DMS53 treated with DMSO at 0.1 percent for 48 hours (cell line): ENCODE measurements around the gene ABCC4.
"Not testable (repeated sequence)": the region's sequence is repeated elsewhere in the genome, so short reads cannot be mapped to it uniquely, and the experiment has no call there.

ENCODE experiments used
- DNase-seq: peaks from one replicate; lab custom pipeline; 2025; ENCODE audit not compliant: unreplicated experiment; lab: John Stamatoyannopoulos, UW

Gene ABCC4

DNA sequence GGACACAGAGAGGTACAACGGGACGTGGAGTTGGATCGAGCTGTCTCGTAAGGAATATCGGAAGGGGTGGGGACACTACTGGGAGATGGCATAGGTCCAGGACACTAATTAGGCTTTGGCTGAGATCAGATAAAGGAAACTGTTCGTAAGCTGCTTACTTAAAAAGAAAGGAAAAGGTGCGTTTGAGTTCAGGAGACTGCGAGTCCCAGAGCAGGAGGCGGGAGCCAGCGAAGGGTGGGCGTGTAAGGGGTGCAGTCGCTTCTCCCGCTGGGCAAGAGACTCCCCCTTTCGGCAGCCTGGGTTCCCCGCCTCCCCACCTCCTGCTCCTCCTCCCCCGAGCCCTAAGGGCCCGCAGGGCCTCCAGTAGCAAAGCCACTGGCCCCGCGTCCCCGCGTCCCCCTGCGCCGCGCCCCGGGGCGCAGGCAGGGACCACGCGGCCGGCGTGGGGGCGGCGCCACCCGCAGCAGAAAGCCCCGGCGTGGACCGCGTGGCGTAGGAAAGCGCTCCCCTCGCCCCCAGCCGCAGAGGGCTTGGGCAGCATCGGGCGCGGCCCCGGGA, 547 bp downstream of the ABCC4 start:
- DNase-seq = no peak

DNA sequence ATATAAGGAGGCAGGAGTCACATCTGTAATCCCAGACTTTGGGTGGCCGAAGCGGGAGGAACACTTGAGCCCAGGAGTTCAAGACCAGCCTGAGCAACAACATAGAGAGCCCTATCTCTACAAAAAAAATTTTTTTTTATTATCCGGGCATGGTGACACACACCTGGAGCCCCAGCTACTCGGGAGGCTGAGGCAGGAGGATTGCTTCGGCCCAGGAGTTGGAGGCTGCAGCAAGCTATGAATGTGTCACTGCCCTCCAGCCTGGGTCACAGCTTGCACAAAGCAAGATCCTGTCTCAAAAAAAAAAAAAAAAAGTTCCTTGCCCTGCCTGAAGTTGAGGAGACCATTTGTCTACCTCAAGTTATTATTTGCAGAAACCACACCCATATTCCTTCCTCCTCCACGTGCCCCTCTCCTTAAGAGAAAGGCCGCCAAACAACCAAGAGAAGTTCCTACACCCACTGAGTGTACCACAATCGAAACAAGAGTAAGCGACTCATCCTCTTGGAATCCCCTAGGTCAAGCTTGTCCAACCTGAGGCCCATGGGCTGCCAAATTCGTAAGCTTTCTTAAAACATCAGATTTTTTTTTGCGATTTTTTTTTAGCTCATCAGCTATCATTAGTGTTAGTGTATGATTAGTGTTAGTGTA, 2.2 kb downstream of the ABCC4 start:
- no peak for DNase-seq

DNA sequence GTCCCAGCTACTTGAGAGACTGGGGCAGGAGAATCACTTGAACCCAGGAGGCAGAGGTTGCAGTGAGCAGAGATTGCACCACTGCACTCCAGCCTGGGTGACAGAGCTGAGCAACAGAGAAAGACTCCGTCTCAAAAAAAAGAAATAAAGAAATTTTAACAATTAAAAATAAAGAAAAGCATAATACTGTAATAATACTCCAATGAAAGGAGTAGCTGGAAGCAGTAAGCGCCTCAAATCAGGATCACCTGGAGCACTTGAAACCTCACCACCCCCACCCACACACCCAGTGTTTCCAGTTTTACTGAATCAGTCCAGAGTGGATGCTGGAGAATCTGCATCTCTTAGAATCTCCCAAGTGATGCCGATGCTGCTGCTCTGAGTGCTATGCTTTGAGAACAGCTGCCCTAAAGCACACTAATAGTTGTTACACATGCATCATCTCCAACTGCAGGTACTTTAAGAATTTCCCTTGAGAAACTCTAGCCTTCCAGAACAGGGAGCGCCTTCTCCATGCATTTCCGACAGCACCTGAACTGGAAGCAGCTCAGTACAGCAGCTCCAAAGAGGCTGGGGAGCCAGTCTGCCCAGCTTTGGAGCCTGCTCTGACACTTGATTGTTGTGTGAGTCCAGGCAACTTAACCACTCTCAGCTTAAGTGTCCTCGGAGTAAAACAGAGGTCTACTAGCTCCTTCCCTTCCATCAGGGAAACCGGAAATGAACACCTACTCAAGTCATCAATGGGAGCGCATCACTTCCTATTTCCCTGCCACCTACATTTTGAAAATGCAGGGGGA, 2.9 kb downstream of the ABCC4 start:
- DNase-seq = peak; percentile 14

DNA sequence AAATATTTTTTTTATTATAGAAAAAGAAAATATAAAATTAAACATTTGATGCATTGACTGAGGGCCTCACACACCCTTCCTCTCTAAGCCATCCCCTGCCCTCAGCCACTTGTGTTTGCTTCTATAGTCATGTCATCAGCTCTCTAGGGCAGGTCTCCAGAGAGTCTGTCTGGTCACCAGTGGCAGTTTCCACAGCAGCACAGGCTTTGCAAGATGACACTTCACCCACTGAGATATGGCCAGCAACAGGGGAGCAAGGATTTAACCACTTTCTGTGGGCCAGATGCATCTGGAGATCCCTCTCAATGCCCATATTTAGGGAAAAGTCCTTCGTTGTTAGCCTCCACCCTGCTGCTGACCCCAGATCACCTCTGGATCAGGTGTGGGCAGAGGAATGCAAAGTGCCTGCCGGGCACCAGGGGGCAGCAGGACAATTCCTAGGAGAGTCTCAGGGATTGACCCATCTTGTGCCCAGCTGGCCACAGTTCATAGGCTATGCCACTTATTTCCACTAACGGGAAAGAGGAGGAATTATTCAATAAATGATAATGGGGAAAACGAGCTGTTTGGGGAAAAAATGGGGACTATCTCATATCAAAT, 4.8 kb downstream of the ABCC4 start:
- DNase-seq = no peak

DNA sequence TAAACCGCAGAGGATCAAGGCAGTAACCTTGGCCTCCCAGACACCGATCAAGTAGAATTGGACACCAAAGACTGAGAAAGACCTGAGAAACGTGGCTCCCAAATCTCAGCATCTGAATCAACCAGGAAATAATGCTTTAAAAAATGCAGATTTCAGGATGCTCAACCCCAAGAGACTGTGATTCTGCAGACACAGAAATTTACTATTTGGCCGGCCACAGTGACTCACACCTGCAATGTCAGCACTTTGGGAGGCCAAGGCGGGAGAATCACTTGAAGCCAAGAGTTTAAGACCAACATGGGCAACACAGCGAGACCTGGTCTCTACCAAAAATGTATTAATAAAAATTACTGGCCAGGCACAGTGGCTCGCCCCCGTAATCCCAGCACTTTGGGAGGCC, 6.2 kb downstream of the ABCC4 start:
- DNase-seq = no peak

DNA sequence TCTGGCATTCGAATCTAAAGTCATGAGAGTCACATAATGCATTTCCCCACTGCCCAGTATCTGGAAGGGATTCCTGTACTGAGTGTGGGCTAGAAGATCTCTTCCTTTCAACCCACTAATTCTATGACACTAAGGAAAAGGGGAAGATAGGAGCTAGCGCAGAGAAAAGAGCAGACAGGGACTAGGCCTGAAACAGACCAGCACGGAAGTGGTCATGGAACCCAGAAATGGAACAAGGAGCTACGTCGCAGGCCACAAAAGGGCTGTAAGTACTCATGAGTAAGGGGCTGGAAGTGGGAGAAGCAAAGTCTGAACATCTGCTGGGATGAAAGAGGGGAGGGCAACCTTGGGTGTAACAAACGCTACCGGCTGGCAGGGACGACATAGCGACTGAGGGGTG, 8.6 kb downstream of the ABCC4 start:
- DNase-seq = no peak

DNA sequence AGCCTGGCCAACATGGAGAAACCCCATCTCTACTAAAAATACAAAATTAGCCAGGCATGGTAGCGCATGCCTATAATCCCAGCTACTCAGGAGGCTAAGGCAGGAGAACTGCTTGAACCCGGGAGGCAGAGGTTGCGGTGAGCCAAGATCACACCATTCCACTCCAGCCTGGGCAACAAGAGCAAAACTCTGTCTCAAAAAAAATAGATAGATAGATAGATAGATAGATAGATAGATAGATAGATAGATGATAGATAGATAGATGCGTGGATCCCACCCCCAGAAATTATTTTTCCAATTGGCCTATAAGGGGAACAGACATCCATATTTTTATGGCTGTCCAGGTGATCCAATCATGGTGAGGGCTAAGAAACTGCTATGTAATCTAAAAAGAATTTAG, 11.3 kb downstream of the ABCC4 start:
- DNase-seq = not testable (repeated sequence)

DNA sequence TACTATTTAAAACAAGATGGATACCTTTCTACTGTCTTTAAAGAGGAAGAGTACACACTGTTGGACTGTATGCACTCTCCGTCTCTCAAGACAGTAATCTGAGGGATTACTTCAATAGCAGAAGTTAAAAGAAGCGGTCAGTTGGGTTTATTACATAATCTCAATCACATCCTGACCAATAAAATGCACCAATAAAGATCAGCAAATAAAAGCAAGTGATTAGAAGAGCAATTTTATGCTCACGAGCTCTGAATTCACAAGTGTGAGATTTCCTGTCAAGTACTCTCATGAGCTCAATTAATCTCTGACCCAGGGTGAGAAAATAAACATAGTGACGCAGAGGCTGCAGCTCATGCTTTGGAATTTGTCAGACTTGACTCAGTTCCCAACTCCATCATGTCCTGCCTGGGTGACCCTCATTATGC, 12.2 kb downstream of the ABCC4 start:
- DNase-seq = no peak

DNA sequence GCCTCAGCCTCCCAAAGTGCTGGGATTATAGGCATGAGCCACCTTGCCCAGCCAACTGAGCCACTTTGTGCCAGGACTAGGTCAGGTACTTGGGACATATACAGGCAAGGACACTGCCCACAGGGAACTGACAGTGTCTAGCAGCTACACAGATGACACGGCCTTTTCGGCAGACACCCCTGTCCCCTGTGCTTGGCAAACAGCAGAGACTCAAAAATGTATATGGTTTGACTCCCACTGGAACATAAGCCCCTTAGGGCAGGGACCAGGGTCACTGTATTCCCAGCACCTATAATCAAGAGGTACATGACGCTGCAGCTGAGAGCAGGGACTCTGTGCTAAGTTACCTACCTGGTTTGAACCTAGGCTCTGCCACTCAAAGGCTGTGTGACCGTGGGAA, 16.8 kb downstream of the ABCC4 start:
- DNase-seq = no peak

DNA sequence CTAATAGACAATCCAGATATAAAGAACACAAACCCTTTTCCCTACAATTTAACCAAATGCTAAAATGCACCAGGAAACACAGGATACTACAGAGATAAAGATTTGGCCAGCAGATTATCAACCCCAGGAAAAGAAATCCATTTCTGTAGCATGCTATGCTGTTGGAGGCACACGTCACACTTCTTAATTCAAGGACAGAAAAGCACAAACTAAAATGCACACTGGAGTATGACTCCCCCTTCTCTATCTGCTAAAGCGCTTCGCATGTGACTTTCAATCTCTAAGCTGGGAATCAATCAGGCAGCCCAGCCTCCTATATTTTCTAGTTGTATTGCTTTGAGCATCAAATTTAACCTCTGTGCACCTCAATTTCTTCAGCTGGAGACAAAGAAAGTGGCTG, 22.2 kb downstream of the ABCC4 start:
- no peak for DNase-seq

DNA sequence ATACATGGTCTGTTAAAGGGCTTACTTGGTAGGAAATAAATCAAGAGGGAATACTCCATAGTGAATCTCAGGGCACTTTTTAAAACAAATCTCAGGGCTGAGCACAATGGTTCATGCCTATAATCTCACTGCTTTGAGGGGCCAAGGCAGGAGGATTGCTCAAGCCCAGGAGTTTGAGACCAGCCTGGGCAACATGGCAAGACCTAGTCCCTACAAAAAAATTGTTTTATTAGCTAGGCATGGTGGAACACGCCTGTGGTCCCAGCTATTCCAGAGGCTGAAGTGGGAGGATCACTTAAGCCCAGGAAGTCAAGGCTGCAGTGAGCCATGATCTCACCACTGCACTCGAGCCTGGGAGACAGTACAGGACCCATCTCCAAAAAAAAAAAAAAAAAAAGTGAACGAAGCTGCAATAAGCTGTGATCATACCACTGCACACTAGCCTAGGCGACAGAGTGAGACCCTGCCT, 25.2 kb downstream of the ABCC4 start:
- no peak for DNase-seq

DNA sequence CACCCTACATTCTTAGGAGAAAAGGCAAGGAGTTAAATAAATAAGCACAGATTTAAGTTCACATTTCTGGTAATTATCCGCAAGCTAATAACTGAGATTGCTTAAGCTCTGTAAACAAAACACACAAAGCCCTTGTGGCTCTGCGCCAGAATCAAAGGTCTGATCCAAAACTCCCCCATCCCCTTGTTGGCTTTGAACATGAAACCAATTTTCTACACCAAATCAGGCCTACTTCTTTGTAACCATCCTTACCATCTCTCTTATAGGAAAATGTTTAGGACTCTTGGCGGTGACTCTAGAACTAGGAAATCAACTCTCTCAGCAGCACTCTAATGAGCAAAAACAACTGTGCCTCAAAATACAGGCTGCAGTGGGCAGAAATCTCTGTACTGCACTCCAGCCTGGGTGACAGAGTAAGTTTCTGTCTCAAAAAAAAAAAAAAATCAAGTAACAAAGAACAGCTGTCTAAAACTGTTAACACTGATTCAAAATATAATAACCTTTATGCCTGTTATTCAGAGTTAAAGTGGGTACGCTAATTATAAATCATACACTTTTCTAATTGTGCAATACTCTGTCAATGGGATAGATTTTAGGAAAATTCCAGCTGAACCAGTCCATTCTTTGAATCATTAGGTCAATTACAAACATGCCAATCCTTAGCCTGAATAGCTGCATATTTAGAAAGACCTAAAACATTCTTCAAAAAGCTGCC, 25.8 kb downstream of the ABCC4 start:
- no peak for DNase-seq

DNA sequence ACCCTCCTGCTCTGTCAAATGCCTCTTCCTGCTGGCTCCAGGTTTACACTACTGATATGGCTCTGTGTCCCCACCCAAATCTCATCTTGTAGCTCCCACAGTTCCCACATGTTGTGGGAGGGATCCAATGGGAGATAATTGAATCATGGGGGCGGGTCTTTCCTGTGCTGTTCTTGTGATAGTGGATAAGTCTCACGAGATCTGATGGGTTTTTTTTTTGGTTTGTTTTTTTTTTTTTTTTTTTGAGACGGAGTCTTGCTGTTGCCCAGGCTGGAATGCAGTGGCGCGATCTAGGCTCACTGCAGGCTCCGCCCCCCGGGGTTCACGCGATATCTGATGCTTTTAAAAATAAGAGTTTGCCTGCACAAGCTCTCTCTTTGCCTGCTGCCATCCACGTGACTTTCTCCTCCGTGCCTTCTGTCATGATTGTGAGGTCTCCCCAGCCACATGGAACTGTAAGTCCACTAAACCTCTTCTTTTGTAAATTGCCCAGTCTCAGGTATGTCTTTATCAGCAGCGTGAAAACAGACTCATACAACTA, 27.6 kb downstream of the ABCC4 start:
- DNase-seq = not testable (repeated sequence)

DNA sequence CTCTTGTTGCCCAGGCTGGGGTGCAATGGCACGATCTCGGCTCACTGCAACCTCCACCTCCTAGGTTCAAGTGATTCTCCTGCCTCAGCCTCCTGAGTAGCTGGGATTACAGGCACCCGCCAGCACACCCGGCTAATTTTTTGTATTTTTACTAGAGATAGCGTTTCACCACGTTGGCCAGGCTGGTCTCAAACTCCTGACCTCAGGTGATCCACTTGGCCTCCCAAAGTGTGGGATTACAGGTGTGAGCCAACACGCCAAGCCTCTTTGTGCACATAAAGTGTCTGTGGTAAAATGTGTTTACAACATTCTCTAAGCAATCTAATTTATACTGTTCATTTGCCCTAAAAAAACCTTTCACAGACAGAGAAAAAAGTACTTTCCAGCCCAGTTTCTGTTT, 29.2 kb downstream of the ABCC4 start:
- not testable (repeated sequence) for DNase-seq

DNA sequence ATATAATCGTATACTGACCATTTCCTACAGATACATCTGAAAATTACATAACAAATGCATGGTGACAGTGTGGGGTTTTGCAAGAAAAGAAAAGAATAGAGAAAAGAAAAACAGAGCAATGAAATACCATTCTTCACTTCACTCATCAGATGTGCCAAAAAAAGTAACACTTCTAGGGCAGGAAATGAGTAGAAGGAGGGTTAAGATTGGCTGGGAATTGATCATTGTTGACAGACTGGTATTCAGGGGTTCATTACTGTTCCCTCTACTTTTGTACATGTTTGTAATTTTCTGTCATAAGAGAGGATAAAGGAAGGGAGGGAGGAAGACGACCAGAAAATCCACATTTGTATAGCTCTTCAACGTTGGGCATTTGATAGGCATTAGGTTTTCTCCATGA, 31.5 kb downstream of the ABCC4 start:
- no peak for DNase-seq

DNA sequence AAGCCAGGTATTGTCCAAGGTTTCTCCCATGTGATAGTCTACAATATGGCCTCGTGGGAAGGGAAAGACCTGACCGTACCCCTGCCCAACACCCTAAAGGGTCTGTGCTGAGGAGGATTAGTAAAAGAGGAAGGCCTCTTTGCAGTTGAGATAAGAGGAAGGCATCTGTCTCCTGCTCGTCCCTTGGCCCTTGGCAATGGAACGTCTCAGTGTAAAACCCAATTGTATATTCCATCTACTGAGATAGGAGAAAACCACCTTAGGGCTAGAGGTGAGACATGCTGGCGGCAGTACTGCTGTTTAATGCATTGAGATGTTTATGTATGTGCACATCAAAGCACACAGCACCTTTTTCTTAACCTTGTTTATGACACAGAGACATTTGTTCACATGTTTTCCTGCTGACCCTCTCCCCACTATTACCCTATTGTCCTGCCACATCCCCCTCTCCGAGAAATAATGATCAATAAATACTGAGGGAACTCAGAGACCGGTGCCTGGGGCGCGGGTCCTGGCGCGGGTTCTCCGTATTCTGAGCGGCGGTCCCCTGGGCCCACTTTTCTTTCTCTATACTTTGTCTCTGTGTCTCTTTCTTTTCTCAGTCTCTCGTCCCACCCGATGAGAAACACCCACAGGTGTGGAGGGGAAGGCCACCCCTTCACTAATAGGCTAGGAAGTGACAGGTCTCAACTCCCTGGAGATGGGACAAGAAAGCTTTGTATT, 32.7 kb downstream of the ABCC4 start:
- not testable (repeated sequence) for DNase-seq

DNA sequence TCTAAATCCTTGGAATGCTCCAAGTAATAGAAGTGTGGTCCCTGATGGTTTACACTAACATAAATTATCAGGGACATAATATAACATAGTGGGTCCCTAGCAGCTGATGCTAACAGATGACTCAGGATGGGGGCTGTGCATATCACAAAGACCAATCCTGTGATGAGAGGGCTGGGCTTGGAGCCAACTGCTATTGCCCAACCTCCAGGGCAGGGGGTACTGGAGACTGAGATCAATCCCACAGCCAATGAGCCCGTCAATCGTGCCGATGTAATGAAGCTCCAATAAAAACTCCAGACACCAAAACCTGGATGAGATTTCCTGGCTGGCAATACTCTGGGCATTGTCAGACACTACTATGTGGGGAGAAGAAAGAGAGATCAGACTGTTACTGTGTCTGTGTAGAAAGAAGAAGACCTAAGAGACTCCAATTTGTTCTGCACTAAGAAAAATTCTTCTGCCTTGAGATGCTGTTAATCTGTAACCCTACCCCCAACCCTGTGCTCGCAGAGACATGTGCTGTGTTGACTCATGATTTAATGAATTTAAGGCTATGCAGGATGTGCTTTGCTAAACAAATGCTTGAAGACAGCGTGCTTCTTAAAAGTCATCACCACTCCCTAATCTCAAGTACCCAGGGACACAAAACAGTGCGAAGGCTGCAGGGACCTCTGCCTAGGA, 33.4 kb downstream of the ABCC4 start:
- DNase-seq = no peak

DNA sequence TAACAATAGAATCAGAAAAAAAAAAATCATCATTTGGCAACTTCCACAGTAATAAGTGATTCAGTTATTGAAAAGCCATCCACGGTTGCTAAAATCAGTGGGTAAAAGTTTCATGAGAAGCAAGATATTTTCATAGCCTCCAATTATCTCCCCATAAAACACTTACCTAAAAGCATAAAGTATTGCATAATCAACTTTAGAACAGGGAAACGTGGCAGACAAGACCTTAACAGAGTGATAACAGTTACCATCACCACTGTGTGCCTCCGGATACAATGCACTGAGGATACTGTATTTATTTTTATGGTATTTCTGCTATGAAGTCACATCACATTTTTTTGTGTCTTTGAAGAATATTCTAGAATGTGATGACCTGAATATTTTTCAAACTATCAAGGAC, 37.0 kb downstream of the ABCC4 start:
- DNase-seq = no peak

DNA sequence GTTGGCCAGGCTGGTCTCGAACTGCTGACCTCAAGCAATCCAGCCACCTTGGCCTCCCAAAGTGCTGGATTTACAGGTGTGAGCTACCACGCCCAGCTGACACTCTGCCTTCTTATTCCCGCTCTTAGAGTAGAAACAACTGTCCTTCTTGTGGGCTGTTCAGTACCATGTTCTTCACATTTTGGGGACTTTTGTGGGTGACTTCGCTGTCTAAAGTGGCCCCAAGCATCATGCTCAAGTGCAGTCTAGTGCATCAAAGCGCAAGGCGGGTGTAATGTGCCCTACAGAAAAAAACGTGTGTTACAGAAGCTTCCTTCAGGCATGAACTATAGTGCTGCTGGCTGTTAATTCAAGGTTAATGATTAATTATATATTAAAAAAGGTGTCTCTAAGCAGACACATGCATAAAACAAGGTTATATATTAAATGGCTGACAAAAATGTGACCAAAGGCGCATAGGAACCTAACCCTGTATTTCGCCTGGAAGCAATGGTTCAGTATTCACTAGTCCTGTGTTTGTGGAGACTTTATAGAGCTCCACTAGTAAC, 38.3 kb downstream of the ABCC4 start:
- no peak for DNase-seq
